ENCODE measurements around the gene ADGRG2.
"Not testable (repeated sequence)": the region's sequence is repeated elsewhere in the genome, so short reads cannot be mapped to it uniquely, and the experiment has no call there.

The ADGRG2 gene

GRCh38 chrX:19072372-19072771, 49.9 kb downstream of the ADGRG2 start:
- no peak for DNase-seq

GRCh38 chrX:19070555-19070994, 51.7 kb downstream of the ADGRG2 start:
- DNase-seq = no peak

GRCh38 chrX:19066987-19067386, 55.3 kb downstream of the ADGRG2 start:
- not testable (repeated sequence) for DNase-seq

GRCh38 chrX:19065535-19065934, 56.7 kb downstream of the ADGRG2 start:
- no peak for DNase-seq

- DNase-seq = no peak
These were observed 58.1 kb downstream of the ADGRG2 start for GRCh38 chrX:19064175-19064574.

GRCh38 chrX:19063030-19063429, 59.2 kb downstream of the ADGRG2 start:
- DNase-seq = no peak

GRCh38 chrX:19059067-19059466, 63.2 kb downstream of the ADGRG2 start:
- DNase-seq = no peak

- no peak for DNase-seq
These were observed 64.4 kb downstream of the ADGRG2 start for GRCh38 chrX:19057856-19058255.

- DNase-seq = no peak
These were observed 73.2 kb downstream of the ADGRG2 start for GRCh38 chrX:19049110-19049509.

- DNase-seq = no peak
These were observed 75.7 kb downstream of the ADGRG2 start for GRCh38 chrX:19046343-19047215.

- DNase-seq = no peak
These were observed 81.9 kb downstream of the ADGRG2 start for GRCh38 chrX:19040373-19040772.

- DNase-seq = no peak
These were observed 88.2 kb downstream of the ADGRG2 start for GRCh38 chrX:19034025-19034424.

- DNase-seq = no peak
These were observed 91.5 kb downstream of the ADGRG2 start for GRCh38 chrX:19030805-19031204.

GRCh38 chrX:19028560-19028959, 93.7 kb downstream of the ADGRG2 start:
- DNase-seq = no peak

GRCh38 chrX:19024366-19024765, 97.9 kb downstream of the ADGRG2 start:
- DNase-seq = no peak

GRCh38 chrX:19019996-19020395, 102.3 kb downstream of the ADGRG2 start:
- DNase-seq = no peak

GRCh38 chrX:19017271-19017670, 105.0 kb downstream of the ADGRG2 start:
- no peak for DNase-seq

- not testable (repeated sequence) for DNase-seq
These were observed 105.7 kb downstream of the ADGRG2 start for GRCh38 chrX:19016614-19017013.

GRCh38 chrX:19007868-19008267, 114.4 kb downstream of the ADGRG2 start:
- DNase-seq = no peak

GRCh38 chrX:19007011-19007410, 115.3 kb downstream of the ADGRG2 start:
- DNase-seq = no peak

- no peak for DNase-seq
These were observed 116.4 kb downstream of the ADGRG2 start for GRCh38 chrX:19005909-19006308.

GRCh38 chrX:19003756-19004155, 118.5 kb downstream of the ADGRG2 start:
- no peak for DNase-seq

GRCh38 chrX:18998653-18999052, 123.6 kb downstream of the ADGRG2 start:
- DNase-seq = no peak

GRCh38 chrX:18997916-18998315, 124.4 kb downstream of the ADGRG2 start:
- no peak for DNase-seq

GRCh38 chrX:18996536-18996935, 125.7 kb downstream of the ADGRG2 start:
- no peak for DNase-seq

Measured in activated CD8-positive, alpha-beta memory T cell treated with anti-CD3 and anti-CD28 coated beads for 24 hours (primary cell).